Breast epithelium (tissue), 3 donors: ENCODE measurements around the gene SCUBE2.

Experiments
- POLR2AphosphoS5 ChIP-seq, 3 donors: sonication (generic); formaldehyde crosslinking; IDR thresholded peaks; one replicate each; pipeline ENCODE4 v1.6.1; 2017; ENCODE audit warnings: antibody characterized with exemption in 3 of 3
- TF ChIP-seq, protein P1 (sequence below), 3 donors: fragments of 450-650 bp; IDR thresholded peaks; one replicate each; pipeline ENCODE4 v1.5.1; 2016 to 2017; ENCODE audit warnings: antibody characterized with exemption in 3 of 3, mild to moderate bottlenecking in 3 of 3, moderate library complexity in 3 of 3

GRCh38 chr11:9014826-9015225, 76.6 kb downstream of the SCUBE2 start:
- TF ChIP-seq, protein P1, sequence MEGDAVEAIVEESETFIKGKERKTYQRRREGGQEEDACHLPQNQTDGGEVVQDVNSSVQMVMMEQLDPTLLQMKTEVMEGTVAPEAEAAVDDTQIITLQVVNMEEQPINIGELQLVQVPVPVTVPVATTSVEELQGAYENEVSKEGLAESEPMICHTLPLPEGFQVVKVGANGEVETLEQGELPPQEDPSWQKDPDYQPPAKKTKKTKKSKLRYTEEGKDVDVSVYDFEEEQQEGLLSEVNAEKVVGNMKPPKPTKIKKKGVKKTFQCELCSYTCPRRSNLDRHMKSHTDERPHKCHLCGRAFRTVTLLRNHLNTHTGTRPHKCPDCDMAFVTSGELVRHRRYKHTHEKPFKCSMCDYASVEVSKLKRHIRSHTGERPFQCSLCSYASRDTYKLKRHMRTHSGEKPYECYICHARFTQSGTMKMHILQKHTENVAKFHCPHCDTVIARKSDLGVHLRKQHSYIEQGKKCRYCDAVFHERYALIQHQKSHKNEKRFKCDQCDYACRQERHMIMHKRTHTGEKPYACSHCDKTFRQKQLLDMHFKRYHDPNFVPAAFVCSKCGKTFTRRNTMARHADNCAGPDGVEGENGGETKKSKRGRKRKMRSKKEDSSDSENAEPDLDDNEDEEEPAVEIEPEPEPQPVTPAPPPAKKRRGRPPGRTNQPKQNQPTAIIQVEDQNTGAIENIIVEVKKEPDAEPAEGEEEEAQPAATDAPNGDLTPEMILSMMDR (IDR thresholded peaks at IDR 0.05): no peak
- no peak for TF ChIP-seq POLR2AphosphoS5 (IDR thresholded peaks at IDR 0.05)
